Liver (tissue), 2 donors: ENCODE measurements around the gene GFY.

ENCODE experiments used
- CTCF ChIP-seq: fragments of 150-350 bp; IDR thresholded peaks from 2 replicates; pipeline ENCODE4 v1.5.1; 2017; ENCODE audit warnings: improper control_type of control experiment, low read depth, low read length; ENCODE audit not compliant: missing input control
- TF ChIP-seq, protein P1 (sequence below): IDR thresholded peaks from 2 replicates; pipeline ENCODE4 v1.6.1; 2016; ENCODE audit warnings: antibody characterized with exemption
- donor health status: healthy.

GRCh38 chr19:49395581-49396407 is 29.4 kb upstream of the GFY start:
- TF ChIP-seq CTCF = no peak
- TF ChIP-seq, protein P1, sequence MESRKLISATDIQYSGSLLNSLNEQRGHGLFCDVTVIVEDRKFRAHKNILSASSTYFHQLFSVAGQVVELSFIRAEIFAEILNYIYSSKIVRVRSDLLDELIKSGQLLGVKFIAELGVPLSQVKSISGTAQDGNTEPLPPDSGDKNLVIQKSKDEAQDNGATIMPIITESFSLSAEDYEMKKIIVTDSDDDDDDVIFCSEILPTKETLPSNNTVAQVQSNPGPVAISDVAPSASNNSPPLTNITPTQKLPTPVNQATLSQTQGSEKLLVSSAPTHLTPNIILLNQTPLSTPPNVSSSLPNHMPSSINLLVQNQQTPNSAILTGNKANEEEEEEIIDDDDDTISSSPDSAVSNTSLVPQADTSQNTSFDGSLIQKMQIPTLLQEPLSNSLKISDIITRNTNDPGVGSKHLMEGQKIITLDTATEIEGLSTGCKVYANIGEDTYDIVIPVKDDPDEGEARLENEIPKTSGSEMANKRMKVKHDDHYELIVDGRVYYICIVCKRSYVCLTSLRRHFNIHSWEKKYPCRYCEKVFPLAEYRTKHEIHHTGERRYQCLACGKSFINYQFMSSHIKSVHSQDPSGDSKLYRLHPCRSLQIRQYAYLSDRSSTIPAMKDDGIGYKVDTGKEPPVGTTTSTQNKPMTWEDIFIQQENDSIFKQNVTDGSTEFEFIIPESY = no peak
